NCI-H1105 treated with DMSO at 0.1 percent for 48 hours (cell line): ENCODE data around the gene ATP6V0B.

Source experiments
- DNase-seq: peaks from one replicate; lab custom pipeline; 2025; lab: John Stamatoyannopoulos, UW

ATP6V0B gene

DNA sequence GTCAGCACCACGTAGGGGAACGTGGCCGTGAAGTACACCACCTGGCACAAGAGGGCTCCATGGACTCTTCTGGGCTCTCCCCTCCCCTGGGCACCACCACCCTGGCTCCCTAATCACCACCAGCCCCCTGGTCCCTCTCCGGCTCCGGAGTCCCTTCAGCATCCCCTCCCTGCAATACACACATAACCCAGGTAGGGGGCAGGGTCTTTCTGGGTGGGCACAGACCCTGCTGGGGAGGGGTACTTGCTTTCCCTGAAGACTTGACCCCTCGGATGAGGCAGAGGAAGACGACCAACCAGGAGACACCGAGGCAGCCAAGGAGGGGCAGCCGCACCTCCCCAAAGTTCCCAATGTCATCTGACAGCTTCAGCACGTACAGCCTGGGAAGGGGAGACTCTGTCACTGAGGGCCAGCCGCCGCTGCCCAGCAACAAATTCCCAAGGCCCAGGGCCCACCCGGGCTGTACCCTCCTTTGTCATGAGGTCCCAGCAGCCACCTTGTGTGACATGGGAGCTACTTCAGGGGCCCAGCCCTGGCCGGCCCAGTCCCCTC lies 27.9 kb downstream of the ATP6V0B start:
- DNase-seq = no peak

DNA sequence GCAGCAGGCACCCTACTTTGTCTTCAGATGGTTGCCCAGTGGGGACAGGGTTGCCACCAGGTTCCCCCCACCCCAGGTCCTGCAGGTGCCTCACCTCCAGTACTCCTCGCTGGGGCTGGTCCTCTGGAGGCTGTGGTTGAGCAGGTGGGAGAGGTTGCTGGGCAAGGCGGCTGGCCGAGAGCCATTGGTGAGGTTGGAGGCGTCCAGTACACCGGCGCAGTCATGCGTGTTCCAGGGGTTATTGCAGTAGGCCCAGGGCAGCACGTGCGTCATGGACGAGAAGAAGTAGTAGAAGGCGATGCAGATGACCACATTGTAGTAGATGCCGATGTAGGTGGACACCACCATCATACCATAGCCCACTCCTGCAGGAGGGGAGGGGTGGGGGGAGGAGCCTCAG lies 33.5 kb downstream of the ATP6V0B start:
- no peak for DNase-seq

DNA sequence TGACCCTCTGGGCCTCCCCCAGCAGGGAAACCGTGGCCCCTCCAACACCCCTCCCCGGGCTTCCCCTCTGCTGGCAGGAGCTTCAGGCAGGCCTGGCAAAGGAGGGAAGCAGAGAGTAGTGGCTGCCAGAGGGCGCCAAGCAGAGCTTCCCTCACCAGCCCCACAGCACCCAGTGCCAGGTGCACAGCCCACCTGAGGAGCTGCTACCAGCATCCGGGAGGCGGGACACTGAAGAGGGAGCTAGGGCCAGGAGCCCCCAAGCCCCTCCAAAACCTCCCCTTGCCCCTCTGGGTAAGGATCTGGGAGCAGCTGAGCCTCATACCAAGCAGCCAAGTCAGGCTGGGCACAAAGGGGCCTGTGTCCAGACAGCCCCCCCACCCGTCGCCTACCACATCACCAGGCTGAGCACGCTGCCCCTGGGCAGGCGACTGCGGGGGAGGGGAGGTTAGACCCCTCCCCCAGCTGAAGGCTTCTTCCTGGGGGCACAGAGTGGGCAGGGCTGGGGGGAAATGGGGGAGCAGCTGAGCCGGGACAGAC lies 36.2 kb downstream of the ATP6V0B start:
- no peak for DNase-seq

DNA sequence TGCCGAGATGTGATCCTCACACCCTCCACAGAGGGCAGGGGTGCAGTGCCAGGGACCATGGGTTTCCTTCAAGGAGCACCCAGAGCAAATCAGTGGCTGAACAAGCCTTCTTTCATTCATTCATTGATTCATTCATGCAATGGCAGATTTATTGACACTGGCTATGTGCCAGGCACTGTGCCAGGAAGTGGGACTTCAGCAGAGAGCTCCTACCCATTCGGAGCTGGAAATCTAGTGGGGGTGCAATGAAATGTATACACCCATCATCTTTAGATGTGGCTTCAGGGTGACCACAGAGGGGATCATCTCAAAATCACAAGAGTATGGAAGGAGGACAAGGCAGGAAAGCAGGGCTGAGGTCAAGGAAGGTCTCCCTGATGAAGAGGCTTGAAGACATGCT lies 37.6 kb downstream of the ATP6V0B start:
- peak; percentile 9 for DNase-seq

DNA sequence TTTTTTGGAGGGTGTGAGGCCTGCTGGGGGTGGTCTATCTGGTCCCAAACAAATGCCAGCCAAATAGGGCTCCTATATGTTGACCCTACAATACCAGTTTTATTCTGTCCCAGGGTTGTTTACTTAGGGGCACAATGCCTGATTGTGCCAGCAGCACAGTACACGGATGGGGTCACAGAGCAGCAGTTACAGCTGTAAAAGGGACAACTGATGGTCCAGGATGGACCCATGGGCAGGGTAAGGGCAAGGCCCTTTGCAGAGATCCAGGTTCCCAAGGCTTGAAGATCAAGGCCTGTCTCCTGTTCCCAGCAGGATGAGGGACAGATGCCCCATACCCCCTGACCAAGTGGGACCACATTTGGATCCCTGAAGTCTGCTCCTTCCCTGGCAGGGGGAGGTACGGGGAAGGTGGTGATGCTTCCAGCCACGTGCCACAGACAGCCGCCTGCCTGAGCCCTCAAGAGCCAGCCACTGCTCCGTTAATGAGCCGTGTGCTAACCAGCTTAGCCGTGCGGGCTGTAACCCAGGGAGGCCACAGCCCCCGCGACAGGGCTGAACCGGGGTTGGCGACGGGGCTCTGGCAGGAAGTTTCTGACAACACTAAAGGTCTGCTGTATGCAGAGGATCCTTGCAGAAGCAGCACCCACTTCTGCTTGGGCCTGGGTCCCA lies 38.3 kb downstream of the ATP6V0B start:
- DNase-seq = no peak

DNA sequence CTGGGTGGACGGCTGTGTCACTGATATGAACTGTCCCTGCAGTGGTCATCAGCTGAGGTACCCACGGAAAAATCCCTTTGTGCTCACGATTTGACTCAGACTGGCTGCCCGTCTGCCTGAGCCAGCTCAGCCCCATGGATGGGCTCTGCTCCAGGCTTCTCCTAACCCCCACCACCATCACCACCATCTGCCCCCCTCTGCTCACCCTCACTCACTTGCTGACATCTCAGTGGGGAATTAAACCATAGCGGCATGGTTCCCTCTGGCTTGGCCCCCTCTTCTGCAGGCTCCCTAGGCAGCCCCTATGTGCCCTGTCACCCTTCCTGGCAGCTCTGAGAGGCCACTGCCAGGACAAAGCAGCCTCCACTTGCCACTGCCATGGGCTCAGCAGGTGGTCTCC lies 39.2 kb downstream of the ATP6V0B start:
- no peak for DNase-seq

DNA sequence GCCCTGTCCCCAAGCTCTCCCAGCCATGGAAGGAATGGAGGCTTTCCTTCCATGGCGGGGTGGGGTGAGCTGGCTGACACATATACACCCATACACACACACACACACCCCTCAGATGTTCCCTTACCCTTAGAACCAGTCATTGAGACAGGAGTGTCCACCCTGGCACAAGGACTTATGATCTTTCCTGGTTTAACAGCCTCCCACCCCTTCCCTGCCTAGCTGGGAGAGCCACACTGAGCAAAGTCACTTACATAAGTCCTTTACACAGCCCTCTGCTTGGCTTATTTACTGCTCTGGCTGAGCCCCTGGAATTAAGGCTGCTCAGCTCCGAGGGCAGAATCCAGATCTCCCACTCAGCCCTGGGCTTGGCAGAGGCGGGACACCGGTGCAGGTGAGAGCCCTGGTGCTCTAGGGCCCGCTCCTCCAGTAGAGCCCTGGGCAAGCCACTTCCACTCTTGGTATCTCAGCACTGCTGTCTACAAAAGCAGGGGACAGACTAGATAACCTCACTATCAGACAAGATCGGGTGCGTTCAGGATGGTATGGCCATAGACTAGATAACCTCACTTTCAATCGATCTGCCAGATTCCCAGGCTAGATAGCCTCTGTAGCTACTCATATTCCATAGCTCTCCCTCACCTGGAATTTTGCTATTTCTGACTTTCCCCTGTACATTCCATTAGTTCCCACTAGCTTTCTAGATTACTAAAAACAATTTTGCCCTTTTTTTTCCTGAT lies 39.8 kb downstream of the ATP6V0B start:
- DNase-seq = no peak

DNA sequence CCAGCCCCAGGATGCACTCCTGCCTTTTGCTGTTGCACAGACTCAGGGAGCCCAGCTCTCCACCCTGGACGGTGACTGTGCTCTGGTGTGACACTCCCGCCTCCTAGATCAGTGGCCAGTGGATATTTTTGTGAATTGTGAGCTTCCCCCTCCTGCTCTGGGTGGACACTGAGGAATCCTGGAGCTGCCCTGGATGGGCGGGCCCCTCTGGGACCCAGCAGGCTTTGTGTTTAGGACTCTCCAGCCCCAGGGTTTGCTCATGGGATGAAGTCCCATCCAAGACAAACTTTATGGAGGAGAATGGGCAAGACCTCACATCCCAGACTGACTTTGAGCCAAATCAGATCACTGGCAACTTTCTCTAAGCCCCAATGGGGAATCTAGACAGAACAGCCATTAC lies 40.4 kb downstream of the ATP6V0B start:
- DNase-seq = no peak

DNA sequence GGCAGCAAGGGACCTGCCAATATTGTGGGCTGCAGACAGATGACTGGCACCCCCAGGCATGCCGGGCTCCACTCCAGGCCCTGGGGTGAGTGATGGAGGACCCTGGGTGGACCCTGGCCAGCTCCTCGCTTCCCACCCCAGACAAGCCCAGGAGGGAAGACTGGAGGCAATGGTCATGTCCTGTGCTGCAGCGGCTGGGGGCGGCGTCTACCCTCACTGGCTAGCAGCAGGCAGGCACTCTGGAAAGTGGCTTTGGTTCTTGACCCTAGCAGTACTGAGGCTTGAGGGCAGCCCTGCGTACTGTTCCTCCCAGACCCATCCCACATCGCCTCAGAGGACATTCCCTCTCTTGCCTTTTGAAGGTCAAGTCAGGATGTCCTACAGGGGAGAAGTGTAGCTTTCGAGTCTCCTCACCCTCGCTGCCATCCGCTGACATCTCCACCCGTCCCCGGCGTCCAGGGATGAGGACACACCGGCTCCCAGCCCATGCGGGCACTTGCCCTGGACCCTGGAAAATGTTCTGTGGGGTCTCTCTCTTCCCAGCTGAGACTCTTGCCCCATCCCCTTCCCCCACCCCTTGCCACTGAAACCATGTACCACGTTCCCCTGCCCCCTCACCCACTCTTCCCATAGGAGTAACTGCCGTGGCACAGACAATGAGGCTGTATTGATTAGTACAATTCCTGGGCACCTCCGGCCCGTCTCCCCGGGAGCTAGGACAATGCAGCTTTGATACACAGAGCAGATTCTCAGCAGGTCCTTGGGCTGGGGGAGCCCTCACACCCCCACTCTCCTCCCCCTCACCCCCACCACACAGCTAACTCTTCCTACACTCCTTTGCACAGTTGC lies 41.5 kb downstream of the ATP6V0B start:
- DNase-seq = no peak

DNA sequence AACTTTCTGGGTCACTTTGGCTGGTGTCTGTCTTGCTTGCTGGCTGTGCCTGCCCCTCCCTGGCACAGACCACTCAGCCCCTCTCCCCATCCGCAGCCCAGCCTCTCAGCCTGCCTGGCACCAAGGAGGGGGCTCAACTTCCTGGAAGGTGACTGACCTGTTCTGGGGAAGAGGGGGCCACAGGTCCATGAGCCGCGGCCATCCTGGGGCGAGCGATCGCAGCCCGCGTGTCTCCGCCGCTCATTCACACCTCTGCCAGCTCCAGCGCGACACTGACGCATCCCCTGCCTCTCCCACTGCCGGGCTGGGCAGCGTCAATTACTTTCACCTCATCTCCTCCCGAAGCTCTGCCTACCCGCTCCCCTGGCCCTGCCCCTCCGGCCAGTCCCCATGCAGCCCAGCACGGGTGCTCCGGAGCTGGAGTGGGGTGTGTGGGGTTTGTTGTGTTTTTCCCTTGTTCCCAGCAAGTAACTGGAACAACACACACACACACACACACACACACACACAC lies 42.2 kb downstream of the ATP6V0B start:
- DNase-seq = no peak

DNA sequence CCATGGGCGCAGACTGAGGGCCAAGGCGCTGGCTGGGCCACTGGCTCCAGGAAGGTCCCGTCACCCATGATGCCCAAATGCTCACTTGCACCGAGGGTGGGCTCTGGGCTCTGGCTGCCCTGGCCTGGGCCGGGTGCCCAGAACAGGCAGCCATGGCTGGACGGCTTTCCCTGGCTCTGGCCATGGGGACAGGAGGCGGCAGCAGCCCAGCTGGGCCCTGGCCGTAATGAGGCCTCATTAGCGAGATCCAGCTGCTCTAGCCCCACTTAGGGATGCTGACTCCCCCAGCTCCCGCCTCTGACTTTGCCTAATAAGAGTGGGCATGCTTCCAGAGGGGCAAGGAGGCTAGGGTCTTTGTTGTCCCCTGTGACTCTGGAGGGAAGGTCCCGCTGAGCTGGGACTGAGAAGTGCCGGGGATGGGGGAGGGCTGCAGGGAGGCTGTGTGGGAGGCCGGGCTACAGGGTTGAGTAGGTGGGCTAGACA lies 44.7 kb downstream of the ATP6V0B start:
- no peak for DNase-seq

DNA sequence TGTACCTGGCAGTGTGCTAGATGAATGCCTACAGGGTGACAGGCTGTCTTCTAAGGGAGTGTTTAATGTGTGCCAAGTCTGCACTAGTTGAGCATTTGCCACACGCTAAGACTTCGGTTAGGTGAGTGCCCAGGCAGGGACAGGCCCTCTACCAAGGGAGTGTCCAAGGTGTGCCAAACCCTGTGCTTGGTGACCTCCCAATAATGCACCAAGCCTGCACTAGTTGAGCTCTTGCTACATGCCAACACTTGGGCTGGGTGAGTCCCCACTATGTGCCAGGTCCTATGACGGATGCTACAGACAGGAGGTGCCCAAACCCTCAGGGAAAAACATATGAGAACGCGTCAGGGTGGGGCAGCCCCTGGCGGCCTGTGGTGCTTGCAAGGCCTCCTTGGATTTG lies 45.7 kb downstream of the ATP6V0B start:
- DNase-seq = no peak

DNA sequence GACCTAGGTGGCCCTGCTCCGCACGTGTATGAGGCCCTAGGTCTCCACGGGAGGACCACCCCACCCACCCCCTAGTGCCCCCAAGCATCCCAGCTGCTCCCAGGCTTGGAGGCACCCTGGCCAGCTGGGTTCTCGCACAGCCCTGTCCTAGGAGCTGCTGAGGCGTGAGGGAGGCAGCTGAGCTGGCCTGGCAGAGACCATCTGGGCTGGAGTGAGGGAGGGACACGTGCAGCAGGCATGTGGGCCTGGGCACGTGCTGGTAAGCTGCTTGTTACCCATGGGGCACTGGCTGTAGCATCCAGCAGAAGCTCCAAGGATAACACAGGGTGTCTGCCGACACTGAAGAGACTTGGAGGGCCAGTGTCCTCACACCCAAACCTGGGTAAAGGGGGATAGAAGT lies 46.4 kb downstream of the ATP6V0B start:
- no peak for DNase-seq

DNA sequence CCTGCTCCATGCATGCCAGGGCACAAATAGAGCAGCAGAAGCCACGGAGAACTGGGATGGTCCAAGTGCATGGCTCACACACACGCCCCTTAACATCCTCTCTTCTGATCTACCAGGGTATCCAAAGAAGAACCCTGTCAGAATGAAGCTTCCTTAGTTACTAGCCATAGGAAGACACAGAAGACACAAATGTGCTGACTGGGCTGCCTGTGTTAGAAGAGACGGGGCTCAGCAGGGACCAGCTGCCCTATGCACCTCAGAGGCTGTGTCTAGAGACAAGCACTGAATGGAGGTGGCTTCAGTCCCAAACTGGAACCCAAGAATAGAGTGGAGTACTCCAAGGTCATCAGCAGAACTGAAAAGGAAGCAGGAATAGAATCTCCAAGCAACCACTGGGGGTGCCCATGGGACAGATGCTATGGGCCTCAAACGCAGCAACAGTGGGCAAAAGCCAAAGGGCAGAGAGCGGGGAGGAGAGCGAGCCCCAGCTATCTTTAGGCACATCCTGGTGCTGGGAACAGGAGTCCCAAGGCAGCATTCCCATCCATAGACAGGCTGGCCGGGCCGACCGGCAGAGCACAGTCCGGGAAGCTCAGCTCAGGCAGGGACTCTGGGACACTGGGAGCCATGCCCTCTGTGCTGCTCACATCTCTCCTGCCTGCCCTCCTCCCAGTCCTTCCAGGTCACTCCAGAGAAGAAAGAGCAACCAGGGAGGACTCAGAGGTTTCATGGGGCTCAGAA lies 47.0 kb downstream of the ATP6V0B start:
- no peak for DNase-seq

DNA sequence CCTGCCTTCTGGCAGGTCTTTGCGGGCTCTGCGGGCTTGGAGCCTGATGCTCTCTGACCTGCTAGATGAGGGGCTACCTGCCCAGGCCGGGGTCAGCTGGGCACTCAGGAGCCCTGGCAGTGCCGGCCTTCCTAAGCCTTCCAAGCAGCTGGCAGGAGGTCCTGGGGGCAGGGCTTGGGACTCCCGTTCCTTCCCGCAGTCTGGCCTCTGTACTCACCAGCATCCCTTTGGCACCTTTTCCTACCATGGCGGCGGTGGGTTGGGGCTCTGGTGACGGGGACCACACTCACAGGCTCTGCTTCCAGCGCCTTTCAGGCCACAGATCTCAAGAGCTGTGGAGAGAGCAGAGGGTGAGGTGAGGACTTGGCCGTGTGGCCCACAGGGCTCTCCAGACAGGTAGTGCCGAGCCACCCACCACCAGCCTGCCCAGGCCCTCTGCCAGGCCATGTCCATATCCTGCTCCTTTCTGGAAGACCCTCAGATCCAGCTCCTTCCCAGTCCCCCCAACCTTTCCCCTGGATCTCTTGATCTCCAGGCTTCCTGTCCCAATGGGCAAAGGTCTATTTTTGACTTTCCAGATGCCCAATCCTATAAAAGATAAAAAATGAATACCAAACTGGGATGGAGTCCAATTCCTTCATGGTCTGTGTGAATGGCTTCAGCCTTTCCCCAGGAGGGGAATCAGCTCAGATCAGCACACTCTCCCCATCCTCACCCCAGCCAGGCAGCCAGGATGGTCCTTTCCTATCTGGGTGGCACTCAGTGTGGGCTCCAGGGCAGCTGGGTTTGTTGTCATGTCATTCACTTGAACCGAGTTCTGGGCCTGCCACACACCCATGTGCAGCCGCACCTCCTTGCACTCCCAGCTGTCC lies 49.5 kb downstream of the ATP6V0B start:
- no peak for DNase-seq

DNA sequence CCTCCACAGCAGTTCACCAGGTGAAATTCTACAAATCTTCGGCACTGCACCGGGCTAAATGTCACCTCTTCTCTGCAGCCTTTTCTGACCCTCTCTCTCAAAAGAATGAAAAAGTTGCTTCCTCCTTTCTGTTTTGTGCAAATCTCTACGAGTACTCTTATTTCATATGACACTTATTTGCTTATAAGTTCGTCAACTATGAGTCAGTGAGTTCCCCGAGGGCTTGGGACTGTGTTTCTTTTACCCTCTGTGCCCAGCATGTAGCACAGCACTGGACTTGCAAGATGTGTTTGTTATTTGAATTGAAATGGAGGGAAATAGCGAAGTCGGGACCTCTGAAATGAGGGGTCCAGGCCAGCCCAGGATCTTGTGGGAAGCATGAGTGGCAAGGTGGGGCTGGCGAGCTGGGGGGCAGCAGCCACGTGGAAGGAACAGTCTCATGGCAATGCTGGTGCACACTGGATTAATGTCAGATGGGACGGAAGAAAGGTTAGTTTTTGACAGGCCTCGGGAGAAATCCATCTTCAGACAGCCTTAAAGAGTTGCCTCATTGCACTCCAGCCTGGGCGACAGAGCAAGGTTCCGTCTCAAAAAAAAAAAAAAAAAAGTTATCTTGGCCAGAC lies 50.3 kb downstream of the ATP6V0B start:
- DNase-seq = no peak

DNA sequence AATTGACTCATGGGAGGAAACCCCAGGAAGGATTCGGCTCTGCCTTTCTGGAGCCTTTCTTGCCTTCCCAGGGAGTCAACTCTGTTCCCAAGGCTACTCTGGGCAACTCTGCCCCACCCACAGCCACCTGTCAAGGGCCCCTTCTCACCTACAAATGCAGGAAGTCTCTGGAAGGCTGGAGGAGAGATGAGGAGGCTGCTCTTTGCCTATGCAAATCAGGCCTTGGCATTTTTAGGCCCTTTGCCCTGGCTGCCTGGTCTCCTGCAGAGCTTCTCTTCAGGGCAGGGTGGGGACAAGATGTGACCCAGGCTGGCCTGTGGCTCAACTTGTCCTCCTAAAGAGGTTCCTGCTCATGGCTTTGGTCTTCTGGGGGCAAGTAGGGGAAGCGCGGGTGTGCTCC lies 51.1 kb downstream of the ATP6V0B start:
- no peak for DNase-seq

DNA sequence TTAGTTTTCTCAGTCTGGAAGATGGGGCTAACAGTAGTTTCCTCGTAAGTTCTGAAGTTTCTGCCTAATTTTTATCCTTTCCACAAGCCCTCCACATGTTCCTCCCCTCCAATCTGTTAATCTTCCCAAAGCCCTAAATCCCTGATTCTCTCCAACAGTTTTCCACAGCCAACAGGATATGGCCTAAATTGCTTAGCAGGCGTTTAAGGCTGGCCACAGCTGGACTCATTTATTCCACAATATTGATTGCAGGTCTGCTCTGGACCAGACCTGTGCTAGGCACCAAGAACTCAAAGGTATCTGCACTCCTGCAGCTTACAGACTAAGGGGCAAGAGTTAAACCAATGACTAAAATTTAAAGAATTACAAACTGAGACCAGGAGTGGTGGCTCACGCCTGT lies 52.6 kb downstream of the ATP6V0B start:
- DNase-seq = no peak
